ENCODE results near the gene BPTF. TPM values are rescaled to one million over a fixed set of nuclear protein-coding genes. Genes with fewer than 3 reads are reported as not detected.
"Not testable (repeated sequence)": the region's sequence is repeated elsewhere in the genome, so short reads cannot be mapped to it uniquely, and the experiment has no call there.

BPTF gene
- total RNA-seq, 2 experiments from 2014 or later: 117 to 125 TPM

DNA sequence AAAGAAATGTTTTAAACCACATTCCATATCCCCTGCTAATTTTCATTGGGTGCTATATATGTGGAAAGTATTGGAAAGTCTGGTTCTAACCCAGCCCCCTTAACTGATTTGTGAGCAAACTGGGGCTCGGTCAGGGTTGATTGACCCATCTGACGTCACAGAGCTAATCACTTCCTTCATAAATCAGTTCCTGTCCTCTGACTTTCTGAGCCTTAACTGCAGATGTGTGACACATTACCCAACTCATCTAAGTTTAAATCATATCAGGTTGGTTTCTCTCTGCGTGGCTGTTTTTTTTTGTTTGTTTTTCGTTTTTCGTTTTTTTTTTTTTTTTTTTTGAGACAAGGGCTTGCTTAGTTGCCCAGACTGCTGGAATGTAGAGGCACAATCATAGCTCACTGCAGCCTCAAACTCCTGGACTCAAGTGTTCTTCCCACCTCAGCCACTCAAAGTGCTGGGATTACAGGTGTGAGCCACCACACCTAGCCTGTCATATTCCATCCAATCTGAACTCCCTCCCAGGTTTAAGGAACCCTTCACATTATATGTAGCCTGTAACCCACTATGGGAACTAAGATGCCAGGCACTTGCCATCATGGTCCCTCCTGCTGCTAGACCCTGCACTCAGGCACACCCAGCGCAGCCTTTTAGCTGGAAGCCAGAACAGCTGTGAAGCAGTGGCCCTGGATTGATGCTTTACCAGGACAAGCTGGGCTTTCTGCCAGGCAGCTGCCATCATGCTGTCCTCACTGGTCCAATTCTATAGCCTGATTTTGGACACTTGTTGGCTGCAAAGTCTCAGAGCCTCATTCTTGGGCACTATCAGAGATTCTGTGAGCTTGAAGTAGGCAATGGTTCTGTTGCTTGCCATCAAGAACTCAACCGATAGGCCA is 6.9 kb upstream of the BPTF start:
- TF ChIP-seq, protein P1, sequence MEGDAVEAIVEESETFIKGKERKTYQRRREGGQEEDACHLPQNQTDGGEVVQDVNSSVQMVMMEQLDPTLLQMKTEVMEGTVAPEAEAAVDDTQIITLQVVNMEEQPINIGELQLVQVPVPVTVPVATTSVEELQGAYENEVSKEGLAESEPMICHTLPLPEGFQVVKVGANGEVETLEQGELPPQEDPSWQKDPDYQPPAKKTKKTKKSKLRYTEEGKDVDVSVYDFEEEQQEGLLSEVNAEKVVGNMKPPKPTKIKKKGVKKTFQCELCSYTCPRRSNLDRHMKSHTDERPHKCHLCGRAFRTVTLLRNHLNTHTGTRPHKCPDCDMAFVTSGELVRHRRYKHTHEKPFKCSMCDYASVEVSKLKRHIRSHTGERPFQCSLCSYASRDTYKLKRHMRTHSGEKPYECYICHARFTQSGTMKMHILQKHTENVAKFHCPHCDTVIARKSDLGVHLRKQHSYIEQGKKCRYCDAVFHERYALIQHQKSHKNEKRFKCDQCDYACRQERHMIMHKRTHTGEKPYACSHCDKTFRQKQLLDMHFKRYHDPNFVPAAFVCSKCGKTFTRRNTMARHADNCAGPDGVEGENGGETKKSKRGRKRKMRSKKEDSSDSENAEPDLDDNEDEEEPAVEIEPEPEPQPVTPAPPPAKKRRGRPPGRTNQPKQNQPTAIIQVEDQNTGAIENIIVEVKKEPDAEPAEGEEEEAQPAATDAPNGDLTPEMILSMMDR (IDR thresholded peaks at IDR 0.05): no peak
- ATAC-seq (ENCODE audit: poor library complexity) (no peak), DNase-seq (no peak)
- H3K4me1 ChIP-seq (ENCODE audit: insufficient read depth, low read length): no peaks in the 10 kb centered on the region
- peaks cover 18% of the 10 kb centered on the region for H3K27me3 Mint-ChIP-seq
- CTCF ChIA-PET: interaction anchor here (0.7 kb wide), 1 partner anchor 29 kb away, joined by 4 read pairs; no protein-coding TSS in a partner anchor
- H3K27ac ChIP-seq (ENCODE audit: low read depth in 1 of 2, low read length in 2 of 2): no peak overlapping the region
- no peak overlapping the region for H3K4me3 Mint-ChIP-seq
- H3K36me3 ChIP-seq (ENCODE audit: insufficient read depth, low read length): no peaks in the 10 kb centered on the region
- no peak overlapping the region for H3K27ac Mint-ChIP-seq
- H3K36me3 Mint-ChIP-seq (ENCODE audit: low read depth): no peaks in the 10 kb centered on the region
- intact Hi-C loops (cut with DNase I, micrococcal nuclease): no loop called here
- no peaks in the 10 kb centered on the region for H3K9me3 ChIP-seq (ENCODE audit: control insufficient read depth in 1 of 2, insufficient read depth in 1 of 2, low read length in 2 of 2)
- no peak overlapping the region for H3K4me3 ChIP-seq (ENCODE audit: low read length)
- POLR2A ChIA-PET: no interaction called here
- H3K27me3 ChIP-seq (ENCODE audit: control insufficient read depth in 1 of 2, insufficient read depth in 2 of 2, low read length in 2 of 2): no peaks in the 10 kb centered on the region
- no peaks in the 10 kb centered on the region for H3K9me3 Mint-ChIP-seq
- no peaks in the 10 kb centered on the region for H3K4me1 Mint-ChIP-seq (ENCODE audit: low read depth)

DNA sequence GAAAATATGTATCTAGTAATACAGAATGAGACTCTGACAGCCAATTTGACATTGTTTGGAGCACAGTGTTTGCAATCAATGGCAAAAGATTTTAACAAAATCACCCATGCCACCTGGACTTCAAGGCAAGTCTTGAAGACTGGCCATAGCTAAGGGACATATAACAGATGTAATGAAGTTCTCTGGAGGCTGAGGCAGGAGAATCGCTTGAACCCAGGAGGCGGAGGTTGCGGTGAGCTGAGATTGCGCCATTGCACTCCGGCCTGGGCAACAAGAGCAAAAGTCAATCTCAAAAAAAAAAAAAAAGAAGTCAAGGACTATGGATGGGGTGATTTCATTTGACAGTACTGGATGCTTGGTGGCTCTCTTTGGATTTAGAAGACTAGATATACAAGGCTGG is 5.6 kb upstream of the BPTF start:
- ChIA-PET CTCF (no interaction called here), POLR2A (no interaction called here)
- Mint-ChIP-seq H3K27me3 (peaks cover 13% of the 10 kb centered on the region), H3K36me3 (ENCODE audit: low read depth) (peaks cover 4% of the 10 kb centered on the region), H3K27ac (no peak overlapping the region), H3K9me3 (no peaks in the 10 kb centered on the region), H3K4me1 (ENCODE audit: low read depth) (peaks cover 4% of the 10 kb centered on the region), H3K4me3 (no peak overlapping the region)
- no peak for ATAC-seq (ENCODE audit: poor library complexity)
- Histone ChIP-seq H3K27ac (ENCODE audit: low read depth in 1 of 2, low read length in 2 of 2) (no peak overlapping the region), H3K4me3 (ENCODE audit: low read length) (no peak overlapping the region), H3K27me3 (ENCODE audit: control insufficient read depth in 1 of 2, insufficient read depth in 2 of 2, low read length in 2 of 2) (no peaks in the 10 kb centered on the region), H3K9me3 (ENCODE audit: control insufficient read depth in 1 of 2, insufficient read depth in 1 of 2, low read length in 2 of 2) (no peaks in the 10 kb centered on the region), H3K4me1 (ENCODE audit: insufficient read depth, low read length) (peaks cover 7% of the 10 kb centered on the region), H3K36me3 (ENCODE audit: insufficient read depth, low read length) (no peaks in the 10 kb centered on the region)
- no peak for DNase-seq
- intact Hi-C loops (cut with DNase I, micrococcal nuclease): no loop called here
- TF ChIP-seq, protein P1 (IDR thresholded peaks at IDR 0.05): no peak

DNA sequence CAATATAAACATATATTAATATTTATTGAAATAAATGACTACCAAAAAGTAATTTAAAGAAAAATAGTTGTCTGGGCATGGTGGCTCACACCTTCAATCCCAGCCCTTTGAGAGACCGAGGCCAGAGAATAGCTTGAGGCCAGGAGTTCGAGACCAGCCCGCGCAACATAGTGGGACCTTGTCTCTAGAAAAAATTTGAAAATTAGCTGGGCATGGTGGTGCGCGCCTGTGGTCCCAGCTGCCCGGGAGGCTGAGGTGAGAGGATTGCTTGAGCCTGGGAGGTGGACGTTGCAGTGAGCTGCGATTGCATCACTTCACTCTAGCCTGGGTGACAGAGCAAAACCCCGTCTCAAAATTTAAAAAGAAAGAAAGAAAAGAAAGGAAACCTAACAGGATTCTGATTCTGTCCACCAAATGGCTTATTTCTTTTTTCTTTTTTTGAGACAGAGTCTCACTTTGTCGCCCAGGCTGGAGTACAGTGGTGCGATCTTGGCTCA is 3.4 kb upstream of the BPTF start:
- ChIA-PET CTCF (interaction anchor here (1.0 kb wide), 1 partner anchor 105 kb away, joined by 3 read pairs; no protein-coding TSS in a partner anchor), POLR2A (no interaction called here)
- peaks cover 17% of the 10 kb centered on the region for H3K36me3 Mint-ChIP-seq (ENCODE audit: low read depth)
- no peak overlapping the region for H3K4me3 Mint-ChIP-seq
- ATAC-seq (ENCODE audit: poor library complexity) (no peak), DNase-seq (no peak)
- Histone ChIP-seq H3K27me3 (ENCODE audit: control insufficient read depth in 1 of 2, insufficient read depth in 2 of 2, low read length in 2 of 2) (no peaks in the 10 kb centered on the region), H3K36me3 (ENCODE audit: insufficient read depth, low read length) (no peaks in the 10 kb centered on the region), H3K9me3 (ENCODE audit: control insufficient read depth in 1 of 2, insufficient read depth in 1 of 2, low read length in 2 of 2) (no peaks in the 10 kb centered on the region), H3K4me3 (ENCODE audit: low read length) (no peak overlapping the region), H3K4me1 (ENCODE audit: insufficient read depth, low read length) (peaks cover 10% of the 10 kb centered on the region), H3K27ac (ENCODE audit: low read depth in 1 of 2, low read length in 2 of 2) (no peak overlapping the region)
- TF ChIP-seq, protein P1 (IDR thresholded peaks at IDR 0.05): no peak
- H3K9me3 Mint-ChIP-seq: no peaks in the 10 kb centered on the region
- H3K27me3 Mint-ChIP-seq: peaks cover 6% of the 10 kb centered on the region
- intact Hi-C loops (cut with DNase I, micrococcal nuclease): no loop called here
- H3K4me1 Mint-ChIP-seq (ENCODE audit: low read depth): peaks cover 13% of the 10 kb centered on the region
- H3K27ac Mint-ChIP-seq: no peak overlapping the region

DNA sequence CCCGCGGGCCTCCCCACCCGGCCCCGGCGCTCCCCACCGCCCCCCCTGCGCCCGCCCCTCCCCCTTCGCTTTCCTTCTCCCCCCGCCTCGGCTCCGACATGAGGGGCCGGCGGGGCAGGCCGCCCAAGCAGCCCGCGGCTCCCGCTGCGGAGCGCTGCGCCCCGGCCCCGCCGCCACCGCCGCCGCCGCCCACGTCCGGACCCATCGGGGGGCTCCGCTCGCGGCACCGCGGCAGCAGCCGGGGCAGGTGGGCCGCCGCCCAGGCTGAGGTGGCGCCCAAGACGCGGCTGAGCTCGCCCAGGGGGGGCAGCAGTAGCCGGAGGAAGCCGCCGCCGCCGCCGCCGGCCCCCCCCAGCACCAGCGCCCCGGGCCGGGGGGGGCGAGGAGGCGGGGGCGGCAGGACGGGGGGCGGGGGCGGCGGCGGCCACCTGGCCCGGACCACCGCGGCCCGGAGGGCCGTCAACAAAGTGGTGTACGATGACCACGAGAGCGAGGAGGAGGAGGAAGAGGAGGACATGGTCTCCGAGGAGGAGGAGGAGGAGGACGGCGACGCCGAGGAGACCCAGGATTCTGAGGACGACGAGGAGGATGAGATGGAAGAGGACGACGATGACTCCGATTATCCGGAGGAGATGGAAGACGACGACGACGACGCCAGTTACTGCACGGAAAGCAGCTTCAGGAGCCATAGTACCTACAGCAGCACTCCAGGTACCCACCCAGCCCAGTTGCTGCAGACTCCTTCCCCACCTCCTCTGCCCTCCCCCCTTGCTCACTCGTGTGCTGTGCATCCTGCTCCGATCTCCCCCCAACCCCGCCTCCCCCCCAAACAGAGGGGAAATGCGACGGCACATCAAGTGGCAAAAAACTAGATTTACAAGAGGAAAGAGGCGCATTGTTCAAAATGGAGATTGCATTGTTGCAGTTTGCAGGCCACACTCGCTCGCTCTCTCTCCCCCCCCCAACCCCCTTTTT is 611 bp downstream of the BPTF start:
- not testable (repeated sequence) for H3K9me3 ChIP-seq (ENCODE audit: control insufficient read depth in 1 of 2, insufficient read depth in 1 of 2, low read length in 2 of 2); H3K27me3 Mint-ChIP-seq; H3K36me3 ChIP-seq (ENCODE audit: insufficient read depth, low read length); H3K9me3 Mint-ChIP-seq; H3K27me3 ChIP-seq (ENCODE audit: control insufficient read depth in 1 of 2, insufficient read depth in 2 of 2, low read length in 2 of 2)
- ChIA-PET CTCF (interaction anchor here (0.6 to 1.4 kb wide), 3 partner anchors 23 to 383 kb away, joined by 3 to 5 read pairs (median 3); partner anchors contain the start of gene NOL11), POLR2A (interaction anchor here (0.7 to 3.7 kb wide), 2 partner anchors 9 to 108 kb away, joined by 3 to 20 read pairs; partner anchors contain the start of gene NOL11)
- Histone ChIP-seq H3K27ac (ENCODE audit: low read depth in 1 of 2, low read length in 2 of 2) (peak overlapping the region; percentile 48 to 74), H3K4me1 (ENCODE audit: insufficient read depth, low read length) (peaks cover 32% of the 10 kb centered on the region), H3K4me3 (ENCODE audit: low read length) (peak overlapping the region; percentile 92)
- peaks cover 51% of the 10 kb centered on the region for H3K4me1 Mint-ChIP-seq (ENCODE audit: low read depth)
- peak overlapping the region; percentile 100 for H3K27ac Mint-ChIP-seq
- H3K36me3 Mint-ChIP-seq (ENCODE audit: low read depth): peaks cover 25% of the 10 kb centered on the region
- peak overlapping the region; percentile 100 for H3K4me3 Mint-ChIP-seq
- ATAC-seq (ENCODE audit: poor library complexity) (peak; percentile 79), DNase-seq (peak; percentile 41 to 82 (median 58))
- intact Hi-C loops (cut with DNase I, micrococcal nuclease): loop anchor here (1.0 to 5.0 kb wide), 3 partner anchors 109 to 449 kb away; partner anchors contain the start of genes NOL11 (in 2 of the 2) and PITPNC1 (in 1 of the 2)

Measured in CD4-positive, alpha-beta T cell (primary cell).